GM12864 (cell line): ENCODE results near the gene KCNA2.

ENCODE experiments used
- DNase-seq: peaks from one replicate; pipeline ENCODE4 v3.0.0-alpha.2; 2011; ENCODE audit warnings: low read depth
- H3K4me3 ChIP-seq: 2 replicates; pipeline ENCODE4 v1.5.1; 2011; ENCODE audit warnings: mild to moderate bottlenecking, low read depth, low read length, control low read depth
- TF ChIP-seq, protein P1 (sequence below): IDR thresholded peaks from 2 replicates; pipeline ENCODE4 v1.5.1; 2011; ENCODE audit warnings: low read depth, mild to moderate bottlenecking, moderate library complexity, low read length, control low read depth, inconsistent platforms; ENCODE audit errors: missing control alignments

The KCNA2 gene

DNA sequence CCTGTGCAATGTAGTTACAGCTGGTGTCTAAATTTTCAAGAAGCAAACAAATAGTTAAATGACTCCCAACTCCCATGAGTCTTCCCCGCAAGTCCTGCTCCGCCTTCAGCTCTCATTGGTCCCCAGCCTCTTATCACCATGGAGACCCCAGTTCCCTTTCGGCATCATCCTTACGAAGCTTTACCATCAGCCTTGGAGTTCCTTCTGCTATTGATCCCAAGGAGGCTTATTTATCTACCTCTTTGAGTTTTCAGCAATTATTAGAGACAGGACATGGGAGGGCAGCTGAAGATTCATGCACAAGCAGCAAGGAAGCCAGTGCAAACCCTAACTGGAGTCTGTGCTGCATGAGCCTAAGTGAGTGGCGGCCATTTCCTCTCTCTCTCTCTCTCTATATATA, 12.3 kb downstream of the KCNA2 start:
- H3K4me3 ChIP-seq = no peak overlapping the region
- TF ChIP-seq, protein P1, sequence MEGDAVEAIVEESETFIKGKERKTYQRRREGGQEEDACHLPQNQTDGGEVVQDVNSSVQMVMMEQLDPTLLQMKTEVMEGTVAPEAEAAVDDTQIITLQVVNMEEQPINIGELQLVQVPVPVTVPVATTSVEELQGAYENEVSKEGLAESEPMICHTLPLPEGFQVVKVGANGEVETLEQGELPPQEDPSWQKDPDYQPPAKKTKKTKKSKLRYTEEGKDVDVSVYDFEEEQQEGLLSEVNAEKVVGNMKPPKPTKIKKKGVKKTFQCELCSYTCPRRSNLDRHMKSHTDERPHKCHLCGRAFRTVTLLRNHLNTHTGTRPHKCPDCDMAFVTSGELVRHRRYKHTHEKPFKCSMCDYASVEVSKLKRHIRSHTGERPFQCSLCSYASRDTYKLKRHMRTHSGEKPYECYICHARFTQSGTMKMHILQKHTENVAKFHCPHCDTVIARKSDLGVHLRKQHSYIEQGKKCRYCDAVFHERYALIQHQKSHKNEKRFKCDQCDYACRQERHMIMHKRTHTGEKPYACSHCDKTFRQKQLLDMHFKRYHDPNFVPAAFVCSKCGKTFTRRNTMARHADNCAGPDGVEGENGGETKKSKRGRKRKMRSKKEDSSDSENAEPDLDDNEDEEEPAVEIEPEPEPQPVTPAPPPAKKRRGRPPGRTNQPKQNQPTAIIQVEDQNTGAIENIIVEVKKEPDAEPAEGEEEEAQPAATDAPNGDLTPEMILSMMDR = no peak
- no peak for DNase-seq

DNA sequence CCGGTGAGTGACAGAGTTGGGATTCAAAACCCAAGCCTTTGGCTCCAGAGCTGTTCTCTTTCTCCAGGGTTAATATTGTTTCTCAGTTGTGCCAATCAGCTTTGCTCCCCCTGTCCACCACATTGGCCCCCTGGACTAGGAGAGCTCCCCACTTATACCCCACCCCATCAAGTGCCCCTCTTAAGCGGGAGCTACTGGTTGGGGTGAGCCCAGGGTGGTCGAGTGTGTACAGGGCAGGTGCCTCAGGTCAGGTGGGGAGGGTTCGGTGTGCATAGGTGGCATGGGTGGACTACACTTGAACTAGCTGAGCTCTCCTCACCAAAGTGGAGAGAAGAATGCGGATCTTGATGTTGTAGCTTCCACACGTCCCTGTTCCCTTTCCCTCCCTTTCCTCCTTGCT, 14.2 kb downstream of the KCNA2 start:
- DNase-seq = no peak
- H3K4me3 ChIP-seq = no peak overlapping the region
- TF ChIP-seq, protein P1 = no peak

DNA sequence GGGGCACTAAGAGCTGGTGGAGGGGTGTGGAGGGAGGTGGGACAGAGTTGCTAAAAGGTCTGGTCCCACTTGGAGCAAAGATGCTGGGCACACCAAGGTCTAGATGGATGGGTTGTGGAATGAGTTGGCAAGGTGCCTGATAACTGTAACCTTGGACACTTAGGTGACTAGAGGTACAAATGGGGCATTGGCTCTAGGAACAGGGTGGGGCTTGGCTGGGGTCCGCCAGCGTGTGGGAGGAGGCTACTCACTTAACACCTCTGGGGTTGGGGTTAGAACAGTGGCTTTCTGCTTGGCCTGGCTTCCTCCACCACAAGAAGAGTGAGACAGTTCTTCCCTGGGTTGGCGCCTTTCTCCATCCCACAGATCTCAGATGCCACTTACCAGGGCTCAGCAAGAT, 17.2 kb downstream of the KCNA2 start:
- H3K4me3 ChIP-seq = no peak overlapping the region
- DNase-seq = no peak
- TF ChIP-seq, protein P1 = no peak

DNA sequence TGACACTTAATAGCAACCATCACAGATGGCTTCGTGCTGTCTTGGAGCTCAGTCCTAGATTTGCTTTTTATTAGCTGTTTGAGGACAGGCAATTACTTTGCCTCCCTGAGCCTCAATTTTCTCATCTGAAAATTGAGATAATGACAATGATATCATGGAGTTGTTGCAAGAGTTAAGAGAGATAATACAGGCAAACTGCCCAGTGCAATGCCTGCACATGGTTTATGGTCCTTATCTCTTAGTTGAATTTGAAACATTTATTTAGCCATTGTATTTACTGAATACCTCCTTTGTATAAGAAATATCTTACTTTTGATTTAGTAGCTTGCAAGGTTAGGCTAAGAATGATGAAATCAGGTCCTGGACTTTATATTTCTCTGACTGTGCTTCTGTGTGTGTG, 17.7 kb downstream of the KCNA2 start:
- TF ChIP-seq, protein P1 = no peak
- no peak for DNase-seq
- no peak overlapping the region for H3K4me3 ChIP-seq

DNA sequence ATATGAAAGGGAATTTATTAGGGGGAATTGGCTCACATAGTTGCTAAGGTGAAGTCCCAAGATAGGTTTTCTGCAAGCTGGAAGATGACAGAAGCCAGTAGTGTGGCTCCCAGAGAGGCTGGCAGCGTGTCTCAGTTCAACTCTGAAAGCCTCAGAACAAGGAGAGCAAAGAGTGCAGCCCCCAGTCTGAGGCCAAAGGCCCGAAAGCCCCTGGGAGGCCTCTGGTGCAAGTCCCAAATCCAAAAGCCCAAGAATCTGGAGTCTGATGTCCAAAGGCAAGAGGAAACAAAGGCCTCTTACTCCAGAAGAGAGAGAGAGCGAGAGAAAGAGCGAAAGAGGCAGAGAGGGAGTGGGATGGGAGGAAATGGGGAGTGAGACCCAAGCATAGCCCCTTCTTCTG, 18.3 kb downstream of the KCNA2 start:
- no peak for DNase-seq
- no peak overlapping the region for H3K4me3 ChIP-seq
- TF ChIP-seq, protein P1 = no peak

DNA sequence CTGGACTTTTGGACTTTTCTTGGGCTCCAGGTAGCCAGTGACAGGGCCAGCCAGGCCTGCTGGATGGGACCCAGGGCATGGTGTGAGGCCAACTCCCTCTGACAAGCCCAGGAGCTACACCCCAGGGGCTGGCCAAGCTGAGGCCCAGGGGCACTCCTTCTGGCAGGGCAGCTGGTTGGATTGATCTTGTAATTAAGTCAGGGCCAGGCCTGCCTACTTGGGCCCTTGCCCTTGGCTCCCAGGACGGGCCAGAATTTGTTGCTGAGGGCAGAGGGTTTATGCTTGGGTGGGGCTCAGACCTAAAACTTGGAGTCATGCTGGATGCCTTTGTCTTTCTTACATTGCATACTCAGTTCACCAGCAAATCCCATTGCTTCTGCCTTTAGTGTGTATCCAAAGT, 20.7 kb downstream of the KCNA2 start:
- no peak overlapping the region for H3K4me3 ChIP-seq
- TF ChIP-seq, protein P1 = no peak
- DNase-seq = no peak

DNA sequence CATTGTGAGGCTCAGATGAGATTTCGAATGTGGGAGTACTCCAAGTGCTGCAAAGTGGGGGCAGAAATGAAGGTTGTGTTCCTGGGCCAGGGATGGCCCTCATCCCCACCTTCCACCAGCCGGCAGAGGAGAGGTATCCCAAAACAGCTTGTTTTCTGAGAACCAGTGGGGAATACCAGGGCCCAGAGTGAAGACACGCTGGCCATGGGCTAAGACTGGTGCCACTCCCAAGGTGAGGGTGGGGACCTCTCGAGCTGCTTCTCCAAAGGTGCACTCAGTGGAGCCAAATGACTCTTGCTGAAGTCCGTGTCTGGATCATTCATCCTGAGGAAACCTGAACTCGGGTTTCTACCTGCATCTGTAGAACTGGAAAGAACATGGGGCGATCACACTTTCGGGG, 22.1 kb downstream of the KCNA2 start:
- TF ChIP-seq, protein P1 = no peak
- H3K4me3 ChIP-seq = no peak overlapping the region
- DNase-seq = no peak
